ENCODE results near the gene KRTAP12-2.

DNA sequence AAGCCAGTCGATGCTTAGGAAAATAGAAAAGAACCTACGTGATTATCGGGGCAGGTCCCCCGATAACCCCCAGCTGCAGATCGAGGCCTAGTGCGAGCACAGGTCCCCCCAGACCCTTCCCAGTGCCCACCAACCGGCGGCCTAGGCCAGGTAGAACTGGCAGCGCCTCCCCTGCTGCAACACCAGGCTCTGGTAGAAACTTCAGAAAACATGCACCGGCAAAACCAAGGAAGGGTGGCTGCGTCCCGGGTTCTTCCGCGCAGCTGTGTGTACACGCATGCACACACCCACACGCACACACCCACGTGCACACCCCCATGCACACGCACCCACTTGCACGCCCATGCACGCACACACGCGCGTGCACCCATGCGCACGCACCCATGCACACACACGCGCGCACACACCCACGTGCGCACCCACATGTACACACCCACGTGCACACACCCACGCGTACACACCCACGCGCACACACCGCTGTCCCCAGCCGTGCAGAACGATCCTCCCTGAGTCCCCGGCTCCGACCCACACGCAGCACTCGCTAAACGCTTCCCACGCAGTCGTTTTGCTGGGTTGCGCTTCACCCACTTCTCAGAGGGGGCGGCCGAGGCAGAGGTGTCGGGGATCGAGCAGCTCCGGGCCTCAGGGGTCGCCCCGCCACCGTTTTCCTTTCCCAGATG, 39.4 kb upstream of the KRTAP12-2 start:
- TF ChIP-seq, protein P1, sequence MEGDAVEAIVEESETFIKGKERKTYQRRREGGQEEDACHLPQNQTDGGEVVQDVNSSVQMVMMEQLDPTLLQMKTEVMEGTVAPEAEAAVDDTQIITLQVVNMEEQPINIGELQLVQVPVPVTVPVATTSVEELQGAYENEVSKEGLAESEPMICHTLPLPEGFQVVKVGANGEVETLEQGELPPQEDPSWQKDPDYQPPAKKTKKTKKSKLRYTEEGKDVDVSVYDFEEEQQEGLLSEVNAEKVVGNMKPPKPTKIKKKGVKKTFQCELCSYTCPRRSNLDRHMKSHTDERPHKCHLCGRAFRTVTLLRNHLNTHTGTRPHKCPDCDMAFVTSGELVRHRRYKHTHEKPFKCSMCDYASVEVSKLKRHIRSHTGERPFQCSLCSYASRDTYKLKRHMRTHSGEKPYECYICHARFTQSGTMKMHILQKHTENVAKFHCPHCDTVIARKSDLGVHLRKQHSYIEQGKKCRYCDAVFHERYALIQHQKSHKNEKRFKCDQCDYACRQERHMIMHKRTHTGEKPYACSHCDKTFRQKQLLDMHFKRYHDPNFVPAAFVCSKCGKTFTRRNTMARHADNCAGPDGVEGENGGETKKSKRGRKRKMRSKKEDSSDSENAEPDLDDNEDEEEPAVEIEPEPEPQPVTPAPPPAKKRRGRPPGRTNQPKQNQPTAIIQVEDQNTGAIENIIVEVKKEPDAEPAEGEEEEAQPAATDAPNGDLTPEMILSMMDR (IDR thresholded peaks at IDR 0.05), result no peak
- TF ChIP-seq EP300 (IDR thresholded peaks at IDR 0.05), result no peak
- TF ChIP-seq POLR2A (IDR thresholded peaks at IDR 0.05; ENCODE audit: low read depth), result no peak
